PFSK-1 (cell line): ENCODE measurements around the gene TGM2.

Experiments
- POLR2AphosphoS5 ChIP-seq: IDR thresholded peaks from 2 replicates; pipeline ENCODE4 v1.6.1; 2012; ENCODE audit warnings: low read depth, mild to moderate bottlenecking, control low read depth, low read length, moderate library complexity
- REST ChIP-seq, 2 experiments: IDR thresholded peaks; 2 replicates each; pipeline versions ENCODE4 v1.6.1 to v1.8.0; 2011 to 2012; ENCODE audit warnings: low read depth in 2 of 2, low read length in 2 of 2, control low read depth in 1 of 2, inconsistent platforms in 1 of 2, mild to moderate bottlenecking in 1 of 2, moderate library complexity in 1 of 2; ENCODE audit not compliant: insufficient read depth in 1 of 2
- SIN3A ChIP-seq: IDR thresholded peaks from 2 replicates; pipeline ENCODE4 v1.6.1; 2012; ENCODE audit warnings: mild to moderate bottlenecking, low read length, moderate library complexity, borderline replicate concordance; ENCODE audit not compliant: insufficient read depth
- TAF1 ChIP-seq: IDR thresholded peaks from 2 replicates; pipeline ENCODE4 v1.6.1; 2012; ENCODE audit warnings: low read length, control low read depth, borderline replicate concordance; ENCODE audit not compliant: insufficient read depth

DNA sequence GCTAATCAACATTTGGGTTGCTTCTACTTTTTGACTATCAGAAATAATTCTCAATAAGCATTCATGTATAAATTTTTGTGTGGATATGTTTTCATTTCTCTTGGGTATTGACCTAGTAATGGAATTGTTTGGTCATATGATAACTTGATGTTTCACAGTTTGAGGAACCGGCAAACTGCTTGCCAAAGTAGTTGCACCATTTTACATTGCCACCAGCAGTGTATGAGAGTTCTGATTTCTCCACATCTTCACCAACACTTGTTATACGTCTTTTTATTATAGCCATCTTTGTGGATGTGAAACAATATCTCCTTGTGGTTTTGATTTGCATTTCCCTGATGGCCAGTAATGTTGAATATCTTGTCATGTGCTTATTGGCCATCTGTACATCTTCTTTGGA, 42.6 kb upstream of the TGM2 start:
- TF ChIP-seq TAF1 (no peak), POLR2AphosphoS5 (no peak), SIN3A (no peak), REST (IDR thresholded peaks at IDR 0.05; ENCODE audit: insufficient read depth in 1 of 2, low read depth in 2 of 2, low read length in 2 of 2) (no peak)
